HUES64 (cell line): ENCODE measurements around the gene CD96.
"Not testable (repeated sequence)": the region's sequence is repeated elsewhere in the genome, so short reads cannot be mapped to it uniquely, and the experiment has no call there.

Experiments
- H3K27ac ChIP-seq: 2 replicates; pipeline ENCODE4 v1.7.0; 2013; ENCODE audit warnings: low read depth, low read length, inconsistent platforms
- H3K27me3 ChIP-seq: 2 replicates; pipeline ENCODE4 v1.6.1; 2013; ENCODE audit warnings: mild to moderate bottlenecking, low read length; ENCODE audit not compliant: insufficient read depth
- H3K36me3 ChIP-seq: 2 replicates; pipeline ENCODE4 v1.6.1; 2013; ENCODE audit warnings: mild to moderate bottlenecking, low read length; ENCODE audit not compliant: insufficient read depth
- H3K4me1 ChIP-seq: 2 replicates; pipeline ENCODE4 v1.6.1; 2013; ENCODE audit warnings: mild to moderate bottlenecking, low read length, moderate library complexity; ENCODE audit not compliant: insufficient read depth
- H3K4me3 ChIP-seq: 2 replicates; pipeline ENCODE4 v1.5.1; 2013; ENCODE audit warnings: mild to moderate bottlenecking, low read length, moderate library complexity
- H3K9ac ChIP-seq: 2 replicates; pipeline ENCODE4 v1.6.1; 2013; ENCODE audit warnings: mild to moderate bottlenecking, low read depth, low read length
- H3K9me3 ChIP-seq: 2 replicates; pipeline ENCODE4 v1.6.1; 2013; ENCODE audit warnings: low read depth, low read length; ENCODE audit not compliant: insufficient read depth
- WGBS: fragments of 150-250, 120-280 bp; methylation state at CpG from one replicate; pipeline ENCODE4 v1.1.7; 2013; ENCODE audit warnings: missing lambda C conversion rate; 5-methylcytosine and 5-hydroxymethylcytosine counted together

Gene CD96

DNA sequence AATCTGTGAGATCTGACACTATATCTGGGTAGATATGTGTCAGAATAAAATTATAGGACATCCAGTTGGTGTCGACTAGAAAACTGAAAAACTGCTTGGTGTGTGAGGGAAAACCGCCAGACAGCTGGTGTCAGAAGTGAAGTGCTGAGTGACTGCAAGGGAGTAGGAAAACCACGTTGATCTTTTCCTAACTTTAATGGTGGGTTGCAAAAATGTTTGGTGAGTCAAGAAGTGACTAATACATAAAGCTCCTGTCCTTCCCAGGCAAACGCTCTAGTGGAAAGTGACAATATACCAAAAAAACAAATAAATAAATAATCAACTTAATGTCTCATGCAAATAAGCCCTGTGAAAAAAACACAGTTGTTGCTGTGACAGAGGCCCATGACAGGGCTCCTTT lies 7.3 kb upstream of the CD96 start:
- Histone ChIP-seq H3K27me3 (no peaks in the 10 kb centered on the region), H3K4me1 (peaks cover 4% of the 10 kb centered on the region; the same call in 1 of the 2 replicates), H3K36me3 (no peaks in the 10 kb centered on the region), H3K27ac (no peak overlapping the region), H3K9me3 (no peaks in the 10 kb centered on the region), H3K4me3 (no peak overlapping the region), H3K9ac (no peak overlapping the region)
- 86% methylated on average over 3 of the region's 4 CpGs for WGBS

DNA sequence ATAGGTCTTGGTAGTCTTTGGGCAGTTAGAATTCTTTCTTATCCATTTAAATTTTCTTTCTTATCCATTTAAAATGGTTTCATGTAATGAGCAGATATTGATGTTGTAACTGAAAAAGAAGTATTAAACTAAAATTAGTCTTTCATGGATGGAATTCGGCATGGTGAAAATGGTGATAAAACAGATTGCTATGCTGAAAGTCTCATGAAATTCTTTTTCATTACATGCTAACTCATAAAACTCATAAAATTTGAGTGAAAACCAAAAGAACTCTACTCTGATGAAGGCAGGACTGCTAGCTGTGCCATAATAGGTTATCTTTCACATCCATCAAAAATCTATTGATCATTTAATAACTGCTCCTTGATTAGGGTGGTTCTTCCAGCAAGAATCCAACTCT lies 3.9 kb upstream of the CD96 start:
- H3K4me3 ChIP-seq = no peak overlapping the region
- H3K27me3 ChIP-seq = no peaks in the 10 kb centered on the region
- WGBS = 100% methylated on average over 1 of the region's 1 CpG
- no peak overlapping the region for H3K27ac ChIP-seq
- no peaks in the 10 kb centered on the region for H3K9me3 ChIP-seq
- H3K4me1 ChIP-seq = peaks cover 4% of the 10 kb centered on the region; the same call in 1 of the 2 replicates
- no peaks in the 10 kb centered on the region for H3K36me3 ChIP-seq
- no peak overlapping the region for H3K9ac ChIP-seq

DNA sequence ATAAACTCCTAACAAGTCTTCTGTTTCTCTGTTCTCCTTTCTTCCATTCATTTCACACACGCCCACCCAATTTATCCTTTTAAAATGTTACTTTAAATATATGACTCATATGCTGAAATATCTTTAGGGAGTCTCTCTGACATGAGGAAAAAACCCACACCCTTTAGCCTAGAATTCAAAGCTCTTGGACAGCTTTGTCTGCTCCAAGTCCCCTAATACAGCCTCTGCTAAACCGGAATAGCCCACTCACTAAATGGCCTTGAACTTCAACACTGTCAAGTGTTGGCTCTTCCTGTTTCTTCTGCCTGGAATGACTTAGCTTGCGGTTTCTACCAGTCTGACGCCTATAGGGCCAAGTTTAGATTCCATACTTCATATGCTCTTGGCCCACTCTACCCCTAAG lies 3.3 kb upstream of the CD96 start:
- no peaks in the 10 kb centered on the region for H3K27me3 ChIP-seq
- no peak overlapping the region for H3K27ac ChIP-seq
- H3K9me3 ChIP-seq = no peaks in the 10 kb centered on the region
- 66% methylated on average over 4 of the region's 4 CpGs for WGBS
- no peaks in the 10 kb centered on the region for H3K36me3 ChIP-seq
- H3K4me3 ChIP-seq = no peak overlapping the region
- no peak overlapping the region for H3K9ac ChIP-seq
- peaks cover 4% of the 10 kb centered on the region; the same call in 1 of the 2 replicates for H3K4me1 ChIP-seq

DNA sequence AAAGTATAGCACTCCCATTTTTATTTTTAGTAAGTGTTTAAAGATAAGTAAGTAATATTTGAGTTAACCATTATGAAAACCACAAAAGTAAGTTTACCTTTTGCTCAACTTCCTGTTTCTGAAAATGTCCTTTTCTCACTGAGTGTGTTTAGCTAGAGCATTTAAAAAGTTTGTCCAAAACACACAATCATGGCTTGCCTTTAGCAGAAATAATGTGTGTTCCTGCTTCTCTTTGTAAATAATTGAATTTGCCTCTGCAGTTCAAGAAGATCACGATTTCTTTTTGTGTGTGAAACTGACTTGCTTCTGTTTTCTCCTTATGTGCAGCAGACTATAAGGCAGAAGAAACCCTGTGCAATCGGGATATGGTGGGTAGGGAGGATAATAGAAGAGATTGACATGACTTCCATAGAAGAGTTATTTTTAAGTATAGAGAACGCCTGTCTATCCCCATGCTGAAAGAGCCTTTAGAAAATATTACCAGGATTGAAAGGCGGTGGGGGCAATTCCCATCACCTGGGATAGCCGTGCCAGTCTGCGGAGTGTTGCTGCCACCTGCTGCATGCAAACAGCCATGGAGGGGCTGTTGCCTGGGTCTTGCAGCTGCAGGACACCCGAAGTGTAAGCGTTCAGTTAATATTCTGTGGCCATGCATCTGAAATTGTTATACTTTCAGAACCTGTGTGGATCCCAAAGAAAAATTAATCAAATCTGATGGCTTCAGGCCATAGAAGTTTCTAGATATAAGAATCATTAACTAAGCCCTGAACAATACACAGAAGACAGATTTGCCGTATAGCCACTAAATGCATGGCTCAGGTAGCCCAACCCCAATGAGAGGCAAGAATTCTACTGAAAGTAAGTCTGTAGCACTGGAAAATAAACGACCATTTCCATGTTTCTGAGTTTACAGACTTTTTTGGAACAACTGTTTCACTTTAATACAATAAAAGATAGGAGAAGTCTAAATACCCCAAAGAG lies 2.4 kb upstream of the CD96 start:
- Histone ChIP-seq H3K27me3 (no peaks in the 10 kb centered on the region), H3K36me3 (no peaks in the 10 kb centered on the region), H3K4me3 (no peak overlapping the region), H3K9ac (no peak overlapping the region), H3K9me3 (no peaks in the 10 kb centered on the region), H3K27ac (no peak overlapping the region), H3K4me1 (peaks cover 4% of the 10 kb centered on the region; the same call in 1 of the 2 replicates)
- 58% methylated on average over 10 of the region's 10 CpGs for WGBS

DNA sequence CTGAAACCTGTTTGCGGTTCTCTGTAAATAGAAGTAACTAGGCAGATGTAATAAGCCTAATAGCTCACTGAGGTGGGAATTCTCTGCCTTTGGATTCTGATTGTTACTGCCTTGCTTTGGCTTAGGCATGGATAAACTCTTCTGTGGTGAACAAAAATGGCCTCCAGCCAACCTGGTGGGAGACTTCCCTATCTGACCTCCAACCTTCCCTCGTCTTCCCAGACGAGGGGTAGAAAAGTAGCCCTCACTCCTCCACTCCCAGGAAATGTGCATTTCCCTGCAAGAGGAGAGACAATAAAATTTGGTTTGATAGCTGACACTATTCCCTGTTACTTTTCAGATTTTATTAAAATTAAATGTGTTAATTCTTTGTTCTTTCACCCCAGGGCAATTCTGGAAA lies 606 bp upstream of the CD96 start:
- H3K36me3 ChIP-seq = no peaks in the 10 kb centered on the region
- WGBS = 76% methylated on average over 3 of the region's 3 CpGs
- no peak overlapping the region for H3K4me3 ChIP-seq
- H3K27ac ChIP-seq = no peak overlapping the region
- no peak overlapping the region for H3K9ac ChIP-seq
- H3K4me1 ChIP-seq = peaks cover 4% of the 10 kb centered on the region; the same call in 1 of the 2 replicates
- no peaks in the 10 kb centered on the region for H3K27me3 ChIP-seq
- no peaks in the 10 kb centered on the region for H3K9me3 ChIP-seq

DNA sequence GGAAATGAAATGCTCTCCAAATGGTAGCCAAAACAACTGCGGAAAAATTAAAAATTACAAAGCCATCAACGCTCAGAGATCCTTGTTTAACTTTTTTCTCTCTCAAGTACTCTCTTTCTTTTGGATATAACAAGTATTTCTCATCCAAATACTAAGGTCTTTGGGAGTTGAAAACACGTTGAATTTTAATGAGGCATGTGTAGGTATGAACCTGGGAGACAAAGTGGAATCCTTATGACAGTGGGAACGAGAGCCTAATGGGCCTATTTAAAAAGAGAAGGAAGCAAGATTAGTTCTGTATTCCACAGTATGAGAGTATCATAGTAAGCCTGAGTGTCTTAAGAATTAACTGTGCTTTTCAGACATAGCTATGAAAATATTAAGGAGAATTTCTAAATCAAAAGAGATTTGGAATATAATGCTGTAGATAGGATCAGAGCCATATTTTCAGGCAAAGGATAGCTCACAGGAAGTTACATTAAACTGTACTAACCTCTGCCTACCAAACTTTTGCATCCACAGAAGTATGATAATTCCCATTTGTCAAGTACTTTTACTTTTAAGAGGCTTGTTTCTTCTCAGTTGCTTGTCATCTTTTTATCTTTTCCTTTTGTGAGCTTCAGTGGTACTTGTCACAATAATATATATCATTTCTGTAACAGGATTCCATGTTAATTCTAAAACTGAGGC lies 759 bp downstream of the CD96 start:
- no peak overlapping the region for H3K27ac ChIP-seq
- peaks cover 4% of the 10 kb centered on the region; the same call in 1 of the 2 replicates for H3K4me1 ChIP-seq
- H3K4me3 ChIP-seq = no peak overlapping the region
- H3K9me3 ChIP-seq = no peaks in the 10 kb centered on the region
- no peaks in the 10 kb centered on the region for H3K36me3 ChIP-seq
- 86% methylated on average over 4 of the region's 4 CpGs for WGBS
- no peaks in the 10 kb centered on the region for H3K27me3 ChIP-seq
- H3K9ac ChIP-seq = no peak overlapping the region

DNA sequence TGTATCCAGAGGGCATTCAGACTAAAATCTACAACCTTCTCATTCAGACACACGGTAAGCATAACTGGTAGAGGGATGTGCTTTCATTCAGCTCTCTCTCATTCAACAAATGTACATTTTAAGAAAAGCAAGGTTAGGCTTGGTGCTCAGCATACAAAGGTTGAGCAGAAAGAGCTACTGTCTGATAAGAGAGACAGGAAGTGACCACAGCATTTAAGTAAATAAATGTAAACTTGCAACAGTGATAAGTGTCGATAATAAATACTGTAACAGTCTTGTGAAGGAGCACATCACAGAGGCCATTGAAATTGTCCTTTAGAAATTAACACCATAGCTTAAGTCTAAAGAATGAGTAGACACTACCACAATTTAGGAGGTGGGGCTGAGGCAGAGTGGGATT lies 3.4 kb downstream of the CD96 start:
- Histone ChIP-seq H3K36me3 (no peaks in the 10 kb centered on the region), H3K27me3 (no peaks in the 10 kb centered on the region), H3K27ac (no peak overlapping the region), H3K4me3 (no peak overlapping the region), H3K9me3 (no peaks in the 10 kb centered on the region), H3K4me1 (0 out of 2 replicates have a peak, but pooled peaks cover 12% of the 10 kb centered on the region), H3K9ac (no peak overlapping the region)
- WGBS = 85% methylated on average over 1 of the region's 2 CpGs

DNA sequence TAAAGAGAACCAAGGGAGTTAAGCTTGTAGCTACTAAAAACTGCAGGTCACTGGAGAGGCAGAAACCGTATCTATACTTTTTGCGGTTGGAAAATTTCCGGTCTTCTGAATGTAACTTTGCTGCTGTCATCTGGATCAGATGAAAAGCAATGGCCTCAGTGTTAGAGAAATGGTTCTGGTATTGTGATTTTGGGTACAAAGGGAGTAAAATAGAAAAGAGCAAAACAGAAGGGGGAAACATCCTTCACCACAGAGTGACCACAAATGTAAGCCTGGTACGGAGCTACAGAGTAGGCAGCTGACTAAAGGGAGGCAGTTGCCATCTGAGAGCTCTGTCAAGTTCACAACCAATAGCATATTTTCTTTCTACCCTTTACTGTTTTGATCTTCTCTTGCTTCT lies 5.6 kb downstream of the CD96 start:
- Histone ChIP-seq H3K9ac (no peak overlapping the region), H3K27ac (no peak overlapping the region), H3K4me1 (0 out of 2 replicates have a peak, but pooled peaks cover 12% of the 10 kb centered on the region), H3K9me3 (no peaks in the 10 kb centered on the region), H3K27me3 (no peaks in the 10 kb centered on the region), H3K36me3 (no peaks in the 10 kb centered on the region), H3K4me3 (no peak overlapping the region)
- 93% methylated on average over 4 of the region's 4 CpGs for WGBS

DNA sequence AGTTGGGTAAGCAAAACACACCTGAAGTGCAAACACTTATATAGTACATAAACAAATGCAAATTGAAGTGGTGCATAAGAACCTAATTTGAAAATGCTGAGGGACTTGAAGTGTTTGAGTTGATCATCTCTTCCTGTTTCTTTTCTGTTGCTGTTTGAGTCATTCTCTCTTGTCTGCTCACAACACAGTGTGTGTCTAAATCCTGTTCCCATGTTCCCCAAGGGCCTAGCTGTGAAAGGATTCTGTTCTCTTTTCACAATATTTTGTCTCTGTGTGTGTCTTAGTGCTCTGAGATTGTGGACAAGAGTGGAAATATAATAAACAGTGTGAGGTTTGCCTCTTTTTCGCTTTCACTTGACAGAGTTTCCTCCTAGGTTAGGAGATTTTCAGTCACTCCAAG lies 6.1 kb downstream of the CD96 start:
- Histone ChIP-seq H3K27me3 (no peaks in the 10 kb centered on the region), H3K9me3 (no peaks in the 10 kb centered on the region), H3K36me3 (no peaks in the 10 kb centered on the region), H3K4me1 (0 out of 2 replicates have a peak, but pooled peaks cover 12% of the 10 kb centered on the region), H3K4me3 (no peak overlapping the region), H3K9ac (no peak overlapping the region), H3K27ac (no peak overlapping the region)
- WGBS = 100% methylated on average over 1 of the region's 1 CpG

DNA sequence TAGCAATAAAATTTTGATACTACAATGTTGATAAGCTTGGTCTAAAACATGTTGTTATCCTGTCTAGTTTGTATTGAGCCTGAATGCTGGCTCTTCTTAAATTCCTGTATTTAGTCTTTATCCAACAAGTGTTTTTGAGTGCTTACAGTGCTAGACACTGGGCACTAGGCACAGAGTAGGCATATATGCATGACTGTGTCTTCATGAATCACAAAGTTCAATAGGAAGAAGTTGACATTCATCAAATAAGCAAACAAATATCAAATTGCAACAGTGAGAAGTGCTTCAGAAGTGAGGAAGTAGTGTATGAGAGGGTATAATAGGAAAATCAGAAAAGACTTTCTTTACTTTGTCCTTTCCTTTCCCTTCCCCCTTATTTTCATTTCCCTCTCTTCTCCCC lies 6.8 kb downstream of the CD96 start:
- Histone ChIP-seq H3K27me3 (no peaks in the 10 kb centered on the region), H3K4me3 (no peak overlapping the region), H3K9me3 (no peaks in the 10 kb centered on the region), H3K4me1 (0 out of 2 replicates have a peak, but pooled peaks cover 12% of the 10 kb centered on the region), H3K36me3 (no peaks in the 10 kb centered on the region), H3K9ac (no peak overlapping the region), H3K27ac (no peak overlapping the region)

DNA sequence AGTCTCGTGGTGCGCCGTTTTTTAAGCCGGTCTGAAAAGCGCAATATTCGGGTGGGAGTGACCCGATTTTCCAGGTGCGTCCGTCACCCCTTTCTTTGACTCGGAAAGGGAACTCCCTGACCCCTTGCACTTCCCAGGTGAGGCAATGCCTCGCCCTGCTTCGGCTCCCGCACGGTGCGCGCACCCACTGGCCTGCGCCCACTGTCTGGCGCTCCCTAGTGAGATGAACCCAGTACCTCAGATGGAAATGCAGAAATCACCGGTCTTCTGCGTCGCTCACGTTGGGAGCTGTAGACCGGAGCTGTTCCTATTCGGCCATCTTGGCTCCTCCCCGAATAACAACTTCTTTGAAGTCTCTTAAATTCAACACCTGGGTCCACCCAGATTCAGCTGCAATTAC lies 19.9 kb downstream of the CD96 start:
- not testable (repeated sequence) for H3K4me3 ChIP-seq, H3K27me3 ChIP-seq, H3K27ac ChIP-seq, H3K9me3 ChIP-seq, H3K4me1 ChIP-seq, H3K9ac ChIP-seq, H3K36me3 ChIP-seq
- WGBS = 92% methylated on average over 18 of the region's 25 CpGs
